ENCODE data around the gene ACOT8.
A peak's percentile ranks its signal among the peaks of the same experiment; 100 is the strongest.

GRCh38 chr20:45857114-45857881, at the start of gene ACOT8, which contains the start of gene ZSWIM3:
- TF ChIP-seq POLR2A (IDR thresholded peaks at IDR 0.05; ENCODE audit: extremely low read depth, insufficient read length) (peak; percentile 80), MYC (IDR thresholded peaks at IDR 0.05; ENCODE audit: low read depth, low read length) (peak; percentile 18; the same call in 1 of the 2 replicates)
